Astrocyte (in vitro differentiated cells and primary cell): ENCODE results near the gene RRBP1.

Experiments used
- EZH2 ChIP-seq: IDR thresholded peaks from 2 replicates; pipeline ENCODE4 v1.6.1; 2012; ENCODE audit warnings: mild to moderate bottlenecking, low read length, inconsistent platforms; ENCODE audit not compliant: insufficient read depth
- TF ChIP-seq, protein P1 (sequence below): IDR thresholded peaks from 2 replicates; pipeline ENCODE4 v1.5.1; 2011; ENCODE audit warnings: low read depth, mild to moderate bottlenecking, inconsistent platforms, low read length, moderate library complexity; ENCODE audit not compliant: insufficient read depth

DNA sequence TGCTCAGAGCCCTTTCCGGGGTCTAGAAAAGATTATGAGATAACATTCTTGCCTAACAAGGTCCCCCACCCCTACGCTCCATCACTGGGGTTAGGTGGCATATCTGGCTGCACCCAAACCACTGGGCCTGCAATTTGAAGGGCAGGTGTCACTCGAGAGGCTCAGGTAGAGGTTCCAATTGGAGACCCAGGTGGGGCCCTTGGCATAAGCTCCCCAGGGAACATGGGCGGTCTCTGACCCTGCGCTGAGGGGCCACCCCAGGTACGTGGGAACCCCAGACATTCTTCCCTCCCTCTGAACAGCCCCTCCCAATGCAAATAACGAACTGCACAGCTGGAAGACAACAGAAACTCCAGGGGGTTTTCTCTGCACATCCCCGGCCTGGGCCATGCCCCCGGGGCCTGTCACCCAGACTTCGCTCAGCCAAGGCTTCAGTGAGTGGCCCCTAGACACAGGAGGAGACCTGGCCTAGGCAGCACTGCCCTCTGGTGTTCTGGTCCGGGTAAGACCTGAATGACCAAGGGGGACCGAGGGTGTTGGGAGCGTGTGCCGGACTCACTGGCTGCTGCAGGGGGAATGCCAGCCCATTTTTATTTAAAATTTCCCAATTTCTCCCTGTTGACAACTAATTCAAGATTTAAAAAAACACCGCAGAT, 64.7 kb downstream of the RRBP1 start:
- TF ChIP-seq, protein P1, sequence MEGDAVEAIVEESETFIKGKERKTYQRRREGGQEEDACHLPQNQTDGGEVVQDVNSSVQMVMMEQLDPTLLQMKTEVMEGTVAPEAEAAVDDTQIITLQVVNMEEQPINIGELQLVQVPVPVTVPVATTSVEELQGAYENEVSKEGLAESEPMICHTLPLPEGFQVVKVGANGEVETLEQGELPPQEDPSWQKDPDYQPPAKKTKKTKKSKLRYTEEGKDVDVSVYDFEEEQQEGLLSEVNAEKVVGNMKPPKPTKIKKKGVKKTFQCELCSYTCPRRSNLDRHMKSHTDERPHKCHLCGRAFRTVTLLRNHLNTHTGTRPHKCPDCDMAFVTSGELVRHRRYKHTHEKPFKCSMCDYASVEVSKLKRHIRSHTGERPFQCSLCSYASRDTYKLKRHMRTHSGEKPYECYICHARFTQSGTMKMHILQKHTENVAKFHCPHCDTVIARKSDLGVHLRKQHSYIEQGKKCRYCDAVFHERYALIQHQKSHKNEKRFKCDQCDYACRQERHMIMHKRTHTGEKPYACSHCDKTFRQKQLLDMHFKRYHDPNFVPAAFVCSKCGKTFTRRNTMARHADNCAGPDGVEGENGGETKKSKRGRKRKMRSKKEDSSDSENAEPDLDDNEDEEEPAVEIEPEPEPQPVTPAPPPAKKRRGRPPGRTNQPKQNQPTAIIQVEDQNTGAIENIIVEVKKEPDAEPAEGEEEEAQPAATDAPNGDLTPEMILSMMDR = peak; percentile 30
- TF ChIP-seq EZH2 = no peak
